ENCODE measurements around the gene COPG1.

DNA sequence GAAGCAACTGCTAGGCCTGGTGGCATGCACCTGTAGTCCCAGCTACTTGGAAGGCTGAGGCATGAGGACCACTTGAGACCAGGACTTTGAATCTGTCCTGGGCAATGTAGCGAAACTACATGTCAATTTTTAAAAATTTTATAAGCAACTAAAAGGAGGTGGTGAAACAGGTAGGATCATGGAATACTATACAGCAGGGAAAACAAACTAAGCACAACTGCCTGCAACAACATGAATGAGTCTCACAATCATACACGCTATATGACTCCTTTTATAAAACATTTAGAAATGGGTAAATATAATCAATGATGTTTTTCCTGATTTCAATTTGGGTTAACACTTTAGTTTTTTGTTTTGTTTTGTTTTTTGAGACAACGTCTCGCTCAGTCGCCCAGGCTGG is 36.2 kb upstream of the COPG1 start:
- TF ChIP-seq POLR2AphosphoS5 (IDR thresholded peaks at IDR 0.05; ENCODE audit: insufficient read depth, low read depth, low read length): no peak
- TF ChIP-seq, protein P1, sequence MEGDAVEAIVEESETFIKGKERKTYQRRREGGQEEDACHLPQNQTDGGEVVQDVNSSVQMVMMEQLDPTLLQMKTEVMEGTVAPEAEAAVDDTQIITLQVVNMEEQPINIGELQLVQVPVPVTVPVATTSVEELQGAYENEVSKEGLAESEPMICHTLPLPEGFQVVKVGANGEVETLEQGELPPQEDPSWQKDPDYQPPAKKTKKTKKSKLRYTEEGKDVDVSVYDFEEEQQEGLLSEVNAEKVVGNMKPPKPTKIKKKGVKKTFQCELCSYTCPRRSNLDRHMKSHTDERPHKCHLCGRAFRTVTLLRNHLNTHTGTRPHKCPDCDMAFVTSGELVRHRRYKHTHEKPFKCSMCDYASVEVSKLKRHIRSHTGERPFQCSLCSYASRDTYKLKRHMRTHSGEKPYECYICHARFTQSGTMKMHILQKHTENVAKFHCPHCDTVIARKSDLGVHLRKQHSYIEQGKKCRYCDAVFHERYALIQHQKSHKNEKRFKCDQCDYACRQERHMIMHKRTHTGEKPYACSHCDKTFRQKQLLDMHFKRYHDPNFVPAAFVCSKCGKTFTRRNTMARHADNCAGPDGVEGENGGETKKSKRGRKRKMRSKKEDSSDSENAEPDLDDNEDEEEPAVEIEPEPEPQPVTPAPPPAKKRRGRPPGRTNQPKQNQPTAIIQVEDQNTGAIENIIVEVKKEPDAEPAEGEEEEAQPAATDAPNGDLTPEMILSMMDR (IDR thresholded peaks at IDR 0.05; ENCODE audit: extremely low read depth in 1 of 2, insufficient read depth in 1 of 2, low read depth in 1 of 2, low read length in 2 of 2): no peak
- no peak for TF ChIP-seq EZH2 (IDR thresholded peaks at IDR 0.05; ENCODE audit: borderline replicate concordance, low read depth, low read length, severe bottlenecking)
- TF ChIP-seq POLR2A (IDR thresholded peaks at IDR 0.05; ENCODE audit: low read depth, low read length): no peak
